K562 (cell line): Measurements from ENCODE around the gene PGA3. TPM values are rescaled to one million over a fixed set of nuclear protein-coding genes. Genes with fewer than 3 reads are reported as not detected.
A peak's percentile ranks its signal among the peaks of the same experiment; 100 is the strongest.

ENCODE experiments used
- ATF3 ChIP-seq, 2 experiments: fragments of 450-650 bp in 1 of 2; sonication (generic) in 1 of 2; formaldehyde crosslinking in 1 of 2; IDR thresholded peaks in 1 of 2; conservative IDR thresholded peaks in 1 of 2; 2 replicates each; pipeline versions ENCODE4 v1.6.1 to v1.8.1; 2016 to 2023; ENCODE audit warnings: mild to moderate bottlenecking in 2 of 2, moderate library complexity in 2 of 2, inconsistent platforms in 1 of 2, missing genetic modification reagents in 1 of 2
- BCL6 ChIP-seq: fragments of 250-450 bp; sonication (Bioruptor Pico); IDR thresholded peaks from 2 replicates; pipeline ENCODE4 v1.4.0; 2020
- BHLHE40 ChIP-seq: IDR thresholded peaks from 2 replicates; pipeline ENCODE4 v1.6.1; 2011; ENCODE audit warnings: low read length, improper control_type of control experiment
- CHD4 ChIP-seq: fragments of 200-600 bp; sonication (generic); IDR thresholded peaks from 3 replicates; pipeline ENCODE4 v1.6.1; 2012; ENCODE audit warnings: low read depth, mild to moderate bottlenecking, mixed read lengths, low read length, inconsistent platforms; ENCODE audit not compliant: insufficient read depth, insufficient replicate concordance, poor library complexity, severe bottlenecking
- MIER1 ChIP-seq: fragments of 450-650 bp; IDR thresholded peaks from 2 replicates; pipeline ENCODE4 v1.6.1; 2016; ENCODE audit warnings: antibody characterized with exemption, mild to moderate bottlenecking, low read depth
- PHF20 ChIP-seq: fragments of 450-650 bp; IDR thresholded peaks from 2 replicates; pipeline ENCODE4 v1.6.1; 2018; ENCODE audit not compliant: partially characterized antibody
- RBM25 ChIP-seq: fragments of 200-400 bp; formaldehyde crosslinking; IDR thresholded peaks from 2 replicates; pipeline ENCODE4 v1.6.1; 2018; ENCODE audit warnings: low read length, low read depth, moderate library complexity; ENCODE audit not compliant: severe bottlenecking
- SNRNP70 ChIP-seq: fragments of 200-400 bp; formaldehyde crosslinking; optimal IDR thresholded peaks from 2 replicates; pipeline ENCODE3; 2017; ENCODE audit warnings: low read depth, low read length
- SRSF9 ChIP-seq: fragments of 200-400 bp; formaldehyde crosslinking; IDR thresholded peaks from 2 replicates; pipeline ENCODE4 v1.6.1; 2017; ENCODE audit warnings: low read depth, low read length, borderline replicate concordance
- TEAD4 ChIP-seq, 2 experiments: sonication (generic) in 1 of 2; formaldehyde crosslinking in 1 of 2; IDR thresholded peaks; 2 replicates each; pipeline versions ENCODE4 v1.6.1 to v1.8.0; 2012 to 2022; ENCODE audit warnings: borderline replicate concordance in 1 of 2, inconsistent platforms in 1 of 2, low read length in 1 of 2, mild to moderate bottlenecking in 1 of 2, missing genetic modification reagents in 1 of 2
- ZNF184 ChIP-seq: sonication (generic); formaldehyde crosslinking; IDR thresholded peaks from 2 replicates; pipeline ENCODE4 v1.5.0; 2020; ENCODE audit warnings: missing genetic modification reagents
- polyA plus RNA-seq, 8 experiments: library from polyadenylated mRNA; depleted of rRNA in 4 of 8; stranded (reverse) in 5 of 8; unstranded in 3 of 8; fragments of >200 nt; fragmentation: Nextera tagmentation in 2 of 8; fragmentation: Illumina TruSeq in 1 of 8; extraction: Ambion mirVana in 2 of 8; extraction: Trizol in 1 of 8; gene quantifications; 2 replicates each; pipeline versions ENCODE4 v1.2.1 to v1.2.3, GENCODE V29; 2011 to 2014; ENCODE audit warnings: inconsistent platforms in 1 of 8, missing spikeins in 1 of 8
- total RNA-seq, 7 experiments: library from RNA; depleted of rRNA in 6 of 7; stranded (reverse); fragments of >200 nt in 6 of 7; fragmentation: Illumina TruSeq in 2 of 7; extraction: Trizol in 2 of 7; gene quantifications; 2 replicates each; pipeline versions ENCODE4 v1.2.1 to v1.2.3, GENCODE V29; 2011 to 2021; ENCODE audit warnings: low replicate concordance in 1 of 7
- TF ChIP-seq, protein P1 (sequence below), 2 experiments: fragments of 150-350 bp in 1 of 2; IDR thresholded peaks; 2 replicates each; pipeline ENCODE4 v1.6.1; 2012 to 2016; ENCODE audit warnings: low read depth in 2 of 2, low read length in 2 of 2, mild to moderate bottlenecking in 1 of 2, moderate library complexity in 1 of 2
- TF ChIP-seq, protein P2 (sequence below): conservative IDR thresholded peaks from 2 replicates; pipeline ENCODE4 v1.6.1; 2011; ENCODE audit warnings: low read depth, mild to moderate bottlenecking, low read length; ENCODE audit not compliant: control insufficient read depth
- TF ChIP-seq, protein P3 (sequence below): fragments of 450-650 bp; IDR thresholded peaks from 2 replicates; pipeline ENCODE4 v1.6.1; 2016; ENCODE audit warnings: borderline replicate concordance
- TF ChIP-seq, protein P4 (sequence below): fragments of 450-650 bp; formaldehyde crosslinking; conservative IDR thresholded peaks from 2 replicates; pipeline ENCODE4 v1.4.0; 2022; ENCODE audit warnings: mild to moderate bottlenecking, missing genetic modification characterization

Gene PGA3
- total and polyA plus RNA-seq, 9 of the 15 experiments (the other 6 are each of a cell fraction or from before 2014, with no cell fraction given) = 0.15 to 0.18 (median 0.18) TPM; not detected in 6

- TF ChIP-seq, protein P1, sequence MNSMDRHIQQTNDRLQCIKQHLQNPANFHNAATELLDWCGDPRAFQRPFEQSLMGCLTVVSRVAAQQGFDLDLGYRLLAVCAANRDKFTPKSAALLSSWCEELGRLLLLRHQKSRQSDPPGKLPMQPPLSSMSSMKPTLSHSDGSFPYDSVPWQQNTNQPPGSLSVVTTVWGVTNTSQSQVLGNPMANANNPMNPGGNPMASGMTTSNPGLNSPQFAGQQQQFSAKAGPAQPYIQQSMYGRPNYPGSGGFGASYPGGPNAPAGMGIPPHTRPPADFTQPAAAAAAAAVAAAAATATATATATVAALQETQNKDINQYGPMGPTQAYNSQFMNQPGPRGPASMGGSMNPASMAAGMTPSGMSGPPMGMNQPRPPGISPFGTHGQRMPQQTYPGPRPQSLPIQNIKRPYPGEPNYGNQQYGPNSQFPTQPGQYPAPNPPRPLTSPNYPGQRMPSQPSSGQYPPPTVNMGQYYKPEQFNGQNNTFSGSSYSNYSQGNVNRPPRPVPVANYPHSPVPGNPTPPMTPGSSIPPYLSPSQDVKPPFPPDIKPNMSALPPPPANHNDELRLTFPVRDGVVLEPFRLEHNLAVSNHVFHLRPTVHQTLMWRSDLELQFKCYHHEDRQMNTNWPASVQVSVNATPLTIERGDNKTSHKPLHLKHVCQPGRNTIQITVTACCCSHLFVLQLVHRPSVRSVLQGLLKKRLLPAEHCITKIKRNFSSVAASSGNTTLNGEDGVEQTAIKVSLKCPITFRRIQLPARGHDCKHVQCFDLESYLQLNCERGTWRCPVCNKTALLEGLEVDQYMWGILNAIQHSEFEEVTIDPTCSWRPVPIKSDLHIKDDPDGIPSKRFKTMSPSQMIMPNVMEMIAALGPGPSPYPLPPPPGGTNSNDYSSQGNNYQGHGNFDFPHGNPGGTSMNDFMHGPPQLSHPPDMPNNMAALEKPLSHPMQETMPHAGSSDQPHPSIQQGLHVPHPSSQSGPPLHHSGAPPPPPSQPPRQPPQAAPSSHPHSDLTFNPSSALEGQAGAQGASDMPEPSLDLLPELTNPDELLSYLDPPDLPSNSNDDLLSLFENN (IDR thresholded peaks at IDR 0.05; ENCODE audit: low read depth in 2 of 2, low read length in 2 of 2) = no peak
- TF ChIP-seq BCL6 (no peak), SRSF9 (no peak), ATF3 (IDR thresholded peaks at IDR 0.05) (no peak), ATF3 (CRISPR knock-in tag; conservative IDR thresholded peaks at IDR 0.05) (no peak), BHLHE40 (no peak), SNRNP70 (no peak), RBM25 (peak; percentile 96), MIER1 (no peak), TEAD4 (IDR thresholded peaks at IDR 0.05; ENCODE audit: low read length) (no peak), TEAD4 (CRISPR knock-in tag; IDR thresholded peaks at IDR 0.05; ENCODE audit: borderline replicate concordance) (no peak), PHF20 (peak; percentile 16), ZNF184 (CRISPR knock-in tag) (no peak), CHD4 (peak; percentile 98)
- TF ChIP-seq, protein P2, sequence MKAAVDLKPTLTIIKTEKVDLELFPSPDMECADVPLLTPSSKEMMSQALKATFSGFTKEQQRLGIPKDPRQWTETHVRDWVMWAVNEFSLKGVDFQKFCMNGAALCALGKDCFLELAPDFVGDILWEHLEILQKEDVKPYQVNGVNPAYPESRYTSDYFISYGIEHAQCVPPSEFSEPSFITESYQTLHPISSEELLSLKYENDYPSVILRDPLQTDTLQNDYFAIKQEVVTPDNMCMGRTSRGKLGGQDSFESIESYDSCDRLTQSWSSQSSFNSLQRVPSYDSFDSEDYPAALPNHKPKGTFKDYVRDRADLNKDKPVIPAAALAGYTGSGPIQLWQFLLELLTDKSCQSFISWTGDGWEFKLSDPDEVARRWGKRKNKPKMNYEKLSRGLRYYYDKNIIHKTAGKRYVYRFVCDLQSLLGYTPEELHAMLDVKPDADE = no peak
- TF ChIP-seq, protein P3, sequence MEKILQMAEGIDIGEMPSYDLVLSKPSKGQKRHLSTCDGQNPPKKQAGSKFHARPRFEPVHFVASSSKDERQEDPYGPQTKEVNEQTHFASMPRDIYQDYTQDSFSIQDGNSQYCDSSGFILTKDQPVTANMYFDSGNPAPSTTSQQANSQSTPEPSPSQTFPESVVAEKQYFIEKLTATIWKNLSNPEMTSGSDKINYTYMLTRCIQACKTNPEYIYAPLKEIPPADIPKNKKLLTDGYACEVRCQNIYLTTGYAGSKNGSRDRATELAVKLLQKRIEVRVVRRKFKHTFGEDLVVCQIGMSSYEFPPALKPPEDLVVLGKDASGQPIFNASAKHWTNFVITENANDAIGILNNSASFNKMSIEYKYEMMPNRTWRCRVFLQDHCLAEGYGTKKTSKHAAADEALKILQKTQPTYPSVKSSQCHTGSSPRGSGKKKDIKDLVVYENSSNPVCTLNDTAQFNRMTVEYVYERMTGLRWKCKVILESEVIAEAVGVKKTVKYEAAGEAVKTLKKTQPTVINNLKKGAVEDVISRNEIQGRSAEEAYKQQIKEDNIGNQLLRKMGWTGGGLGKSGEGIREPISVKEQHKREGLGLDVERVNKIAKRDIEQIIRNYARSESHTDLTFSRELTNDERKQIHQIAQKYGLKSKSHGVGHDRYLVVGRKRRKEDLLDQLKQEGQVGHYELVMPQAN = no peak
- TF ChIP-seq, protein P4, sequence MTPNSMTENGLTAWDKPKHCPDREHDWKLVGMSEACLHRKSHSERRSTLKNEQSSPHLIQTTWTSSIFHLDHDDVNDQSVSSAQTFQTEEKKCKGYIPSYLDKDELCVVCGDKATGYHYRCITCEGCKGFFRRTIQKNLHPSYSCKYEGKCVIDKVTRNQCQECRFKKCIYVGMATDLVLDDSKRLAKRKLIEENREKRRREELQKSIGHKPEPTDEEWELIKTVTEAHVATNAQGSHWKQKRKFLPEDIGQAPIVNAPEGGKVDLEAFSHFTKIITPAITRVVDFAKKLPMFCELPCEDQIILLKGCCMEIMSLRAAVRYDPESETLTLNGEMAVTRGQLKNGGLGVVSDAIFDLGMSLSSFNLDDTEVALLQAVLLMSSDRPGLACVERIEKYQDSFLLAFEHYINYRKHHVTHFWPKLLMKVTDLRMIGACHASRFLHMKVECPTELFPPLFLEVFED (CRISPR knock-in tag) = 0 out of 2 replicates have a peak, but pooled peaks have one; percentile 40
Observed at GRCh38 chr11:61160487-61161189, 42.7 kb upstream of the PGA3 start (continued).
